Measurements from ENCODE around the gene ASGR2.
"Not testable (repeated sequence)": the region's sequence is repeated elsewhere in the genome, so short reads cannot be mapped to it uniquely, and the experiment has no call there.

ASGR2 gene

DNA sequence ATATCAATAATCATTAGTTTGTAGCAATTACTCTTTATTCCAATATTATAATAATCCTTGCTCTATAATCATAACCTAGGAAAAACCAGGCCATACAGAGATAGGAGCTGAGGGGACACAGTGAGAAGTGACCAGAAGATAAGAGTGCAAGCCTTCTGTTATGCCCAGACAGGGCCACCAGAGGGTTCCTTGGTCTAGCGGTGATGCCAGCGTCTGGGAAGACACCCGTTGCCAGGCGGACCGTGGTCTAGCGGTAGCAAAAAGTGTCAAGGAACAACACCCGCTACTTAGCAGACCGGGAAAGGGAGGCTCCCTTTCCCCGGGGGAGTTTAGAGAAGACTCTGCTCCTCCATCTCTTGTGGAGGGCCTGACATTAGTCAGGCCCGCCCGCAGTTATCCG, 11.8 kb upstream of the ASGR2 start:
- DNase-seq (ENCODE audit: low read depth, low spot score): not testable (repeated sequence)

DNA sequence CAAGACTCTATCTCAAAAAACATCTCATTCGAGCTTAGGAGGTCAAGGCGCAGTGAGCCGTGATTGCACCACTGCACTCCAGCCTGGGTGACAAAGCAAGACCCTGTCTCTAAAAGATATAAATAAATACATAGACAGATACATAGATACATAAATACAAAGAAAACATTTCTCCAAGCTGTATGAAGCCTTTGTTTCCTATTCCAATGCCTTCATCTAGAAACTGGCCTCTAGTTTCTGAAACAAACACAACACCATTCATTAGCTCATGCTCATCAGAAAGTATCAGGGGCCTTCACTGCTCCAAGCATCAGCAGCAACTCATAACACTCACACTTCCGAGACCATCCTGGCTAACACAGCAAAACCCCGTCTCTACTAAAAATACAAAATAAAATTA, 10.3 kb upstream of the ASGR2 start:
- no peak for DNase-seq (ENCODE audit: low read depth, low spot score)

DNA sequence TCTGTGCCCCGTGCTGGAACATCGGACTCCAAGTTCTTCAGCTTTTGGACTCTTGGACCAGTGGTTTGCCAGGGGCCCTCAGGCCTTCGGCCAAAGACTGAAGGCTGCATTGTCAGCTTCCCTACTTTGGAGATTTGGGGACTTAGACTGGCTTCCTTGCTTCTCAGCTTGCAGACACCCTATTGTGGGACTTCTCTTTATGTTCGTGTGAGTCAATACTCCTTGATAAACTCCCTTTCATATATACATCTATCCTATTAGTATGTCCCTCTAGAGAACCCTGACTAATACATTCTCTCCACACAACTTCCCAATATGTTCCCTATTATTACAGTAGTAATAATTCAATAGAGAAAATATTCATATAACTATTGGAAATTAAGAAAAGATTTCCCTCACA, 9.2 kb upstream of the ASGR2 start:
- no peak for DNase-seq (ENCODE audit: low read depth, low spot score)

DNA sequence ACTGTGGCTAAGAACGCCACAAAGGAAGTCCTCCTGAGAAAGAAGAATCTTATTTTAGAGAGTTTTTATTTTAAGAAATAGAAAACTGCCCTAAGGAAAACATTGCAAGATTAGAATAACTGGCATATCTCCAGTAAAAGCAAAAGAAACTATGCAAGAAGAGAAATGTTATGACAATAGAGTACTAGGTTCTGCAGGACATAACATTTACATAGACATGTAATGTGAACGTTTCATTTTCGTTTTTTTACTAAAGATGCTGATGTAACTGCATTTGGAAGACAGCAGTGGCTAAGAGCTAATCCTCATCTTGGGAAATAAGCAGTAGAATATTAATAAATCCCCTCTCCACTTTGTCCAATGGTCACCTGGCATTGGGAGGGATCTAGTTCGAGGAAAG, 7.8 kb upstream of the ASGR2 start:
- no peak for DNase-seq (ENCODE audit: low read depth, low spot score)

DNA sequence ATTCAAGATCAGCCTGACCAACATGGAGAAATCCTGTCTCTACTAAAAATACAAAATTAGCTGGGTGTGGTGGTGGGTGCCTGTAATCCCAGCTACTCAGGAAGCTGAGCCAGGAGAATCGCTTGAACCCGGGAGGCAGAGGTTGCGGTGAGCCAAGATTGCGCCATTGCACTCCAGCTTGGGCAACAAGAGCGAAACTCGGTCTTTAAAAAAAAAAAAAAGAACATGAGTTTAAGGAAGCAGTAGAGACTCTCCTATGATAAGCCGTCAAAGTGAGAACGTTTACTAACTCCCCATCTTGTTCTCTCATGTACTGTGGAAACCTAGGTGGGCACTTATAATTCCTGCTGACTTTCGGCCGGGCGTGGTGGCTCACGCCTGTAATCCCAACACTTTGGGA, 6.0 kb upstream of the ASGR2 start:
- DNase-seq (ENCODE audit: low read depth, low spot score): not testable (repeated sequence)

DNA sequence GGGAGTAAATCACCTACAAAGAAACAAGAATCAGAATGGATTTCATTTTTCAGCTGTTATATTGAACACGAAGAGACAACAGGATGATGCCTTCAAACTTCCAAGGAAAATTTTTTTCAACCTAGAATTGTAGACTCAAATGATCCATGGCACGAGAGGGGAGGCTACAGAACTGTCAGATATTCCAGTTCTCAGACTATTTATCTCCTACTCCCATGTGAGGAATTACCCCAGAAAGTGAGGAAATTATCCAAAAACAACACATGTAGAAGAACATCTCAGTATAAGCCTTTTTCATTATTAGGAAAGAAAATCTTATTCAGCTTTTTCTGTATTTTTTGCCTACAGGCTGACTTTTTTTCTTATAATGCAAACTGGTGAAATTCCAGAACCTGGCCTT, 5.5 kb upstream of the ASGR2 start:
- no peak for DNase-seq (ENCODE audit: low read depth, low spot score)

DNA sequence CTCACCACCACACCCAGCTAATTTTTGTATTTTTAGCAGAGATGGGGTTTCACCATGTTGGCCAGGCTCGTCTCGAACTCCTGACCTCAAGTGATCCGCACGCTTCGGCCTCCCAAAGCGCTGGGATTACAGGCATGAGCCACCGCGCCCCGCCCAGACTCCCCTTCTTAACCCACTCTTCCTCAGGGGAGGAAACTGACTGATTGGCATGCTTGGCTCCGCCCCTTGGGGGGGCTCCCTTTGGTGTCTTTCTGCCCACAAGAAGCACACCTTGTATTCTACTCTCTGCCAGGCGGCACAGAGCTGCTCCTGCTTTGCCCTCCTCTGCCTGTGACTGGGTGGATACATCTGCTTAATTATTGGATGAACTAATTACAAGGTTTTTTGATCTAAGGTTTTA, 4.7 kb upstream of the ASGR2 start:
- DNase-seq (ENCODE audit: low read depth, low spot score): no peak

DNA sequence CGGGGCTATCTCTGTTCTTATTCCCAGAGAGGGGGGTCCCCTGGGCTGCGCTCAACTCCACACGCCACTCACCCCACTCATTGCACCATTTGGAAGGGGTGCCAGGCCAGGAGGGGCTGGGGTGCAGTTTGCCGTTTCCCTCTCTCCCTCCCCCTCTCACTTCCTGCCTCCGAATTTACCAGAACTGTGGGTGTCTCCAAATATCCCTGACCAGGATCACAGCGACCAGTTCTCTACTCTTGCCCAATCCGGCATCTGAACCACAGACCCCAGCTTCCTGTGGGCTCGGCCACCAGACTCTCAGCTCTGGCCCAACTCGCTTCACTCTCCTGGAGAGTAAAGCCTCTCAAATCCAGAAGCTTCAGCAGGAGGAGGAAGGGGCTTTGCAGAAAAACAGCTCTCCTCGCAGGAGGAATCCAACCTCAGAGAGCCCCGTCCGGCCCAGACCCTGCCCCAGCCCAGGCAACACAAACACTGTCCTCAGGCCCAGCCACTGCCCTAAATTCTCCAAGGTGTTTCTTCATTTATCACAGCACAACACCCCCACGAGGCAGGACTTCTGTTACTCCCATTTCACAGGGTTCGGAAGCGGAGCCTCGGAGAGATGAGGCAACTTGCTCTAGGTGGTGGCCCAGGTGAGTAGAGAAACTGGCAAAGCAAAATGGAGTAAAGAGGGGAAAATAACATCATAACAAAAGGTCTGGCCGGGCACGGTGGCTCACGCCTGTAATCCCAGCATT, 423 bp upstream of the ASGR2 start:
- DNase-seq (ENCODE audit: low read depth, low spot score): no peak

DNA sequence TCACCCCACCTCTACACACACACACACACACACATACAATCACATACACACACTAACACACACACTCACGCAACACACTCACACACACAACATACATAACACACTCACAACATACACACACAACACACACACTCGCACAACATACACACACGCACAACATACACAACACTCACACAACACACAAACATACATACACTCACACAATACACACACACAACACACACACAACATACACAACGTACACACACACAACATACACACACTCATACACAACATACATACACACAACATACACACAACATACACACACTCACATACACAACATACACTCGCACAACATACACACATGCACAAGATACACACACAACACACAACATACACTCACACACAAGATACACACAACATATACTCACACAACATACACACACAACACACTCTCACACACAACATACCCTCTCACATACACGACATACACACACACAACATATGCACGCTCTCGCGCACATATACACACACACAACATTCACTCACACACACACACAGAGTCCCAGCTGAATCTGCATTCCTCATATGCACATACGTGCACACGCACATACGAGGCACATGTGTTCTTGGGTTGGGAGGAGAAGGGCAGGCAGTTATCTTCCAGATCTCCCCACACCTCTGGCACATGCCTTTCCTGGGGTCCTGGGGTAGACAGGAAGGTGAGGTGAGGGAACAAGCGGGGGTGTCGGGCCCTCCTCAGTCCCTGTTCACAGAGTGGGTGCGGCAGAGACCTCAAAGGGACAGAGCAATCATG, 1.1 kb downstream of the ASGR2 start:
- DNase-seq (ENCODE audit: low read depth, low spot score): no peak

DNA sequence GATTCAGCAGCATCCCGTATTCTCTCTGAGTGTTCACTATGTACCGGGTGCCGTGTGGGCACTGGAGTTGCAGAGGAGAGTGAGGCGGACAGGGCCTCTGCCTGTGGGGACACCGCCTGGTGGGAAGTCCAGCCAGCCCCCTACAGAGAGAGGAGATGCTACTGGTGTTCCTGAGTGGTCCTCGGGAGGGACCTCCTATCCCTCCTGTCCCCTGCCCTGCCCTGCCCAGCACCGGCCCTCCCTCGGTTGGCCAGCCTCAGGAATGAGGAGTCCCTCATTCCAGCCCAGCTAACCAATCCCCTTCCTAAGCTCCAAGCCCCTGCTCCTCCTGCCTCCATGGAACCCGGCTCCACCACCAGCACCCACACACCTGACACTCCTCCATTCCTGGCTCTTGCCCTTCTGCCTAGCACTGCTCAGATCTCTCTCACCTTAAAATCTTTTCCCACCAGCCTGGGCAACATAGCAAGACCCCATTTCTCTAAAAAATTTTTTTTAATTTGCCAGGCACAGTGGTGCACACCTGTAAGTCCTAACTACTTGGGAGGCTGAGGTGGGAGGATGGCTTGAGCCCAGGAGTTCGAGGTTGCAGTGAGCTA, 2.0 kb downstream of the ASGR2 start:
- no peak for DNase-seq (ENCODE audit: low read depth, low spot score)

DNA sequence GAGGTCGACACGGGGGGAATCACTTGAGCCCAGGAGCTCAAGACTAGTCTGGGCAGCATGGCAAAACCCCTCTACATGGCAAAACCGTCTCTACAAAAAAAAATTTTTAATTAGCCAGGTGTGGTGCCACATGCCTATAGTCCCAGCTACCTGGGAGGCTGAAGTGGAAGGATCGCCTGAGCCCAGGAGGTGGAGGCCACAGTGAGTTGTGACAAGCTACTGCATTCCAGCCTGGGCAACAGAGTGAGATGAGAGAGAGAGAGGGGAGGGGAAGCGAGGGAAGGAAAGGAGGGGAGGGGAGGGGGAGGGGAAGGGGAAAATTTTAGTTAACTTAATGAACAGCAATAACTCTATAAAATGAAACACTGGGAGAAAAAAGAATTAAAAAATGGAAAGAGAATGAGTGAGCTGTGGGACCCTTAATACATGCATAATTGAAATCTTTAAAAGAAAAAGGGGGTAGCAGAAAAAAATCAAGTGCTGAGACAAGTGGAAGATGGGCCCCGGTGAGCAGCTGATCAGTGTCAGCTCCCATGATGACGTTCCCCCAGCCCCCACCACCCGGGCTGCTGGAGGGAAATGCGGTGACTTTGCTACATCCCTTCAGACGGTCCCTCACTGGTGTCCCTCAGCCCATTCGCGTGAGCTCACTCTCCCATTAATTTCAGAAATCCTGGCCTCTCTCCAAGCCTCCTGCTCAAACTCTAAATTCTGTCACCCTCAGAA, 2.7 kb downstream of the ASGR2 start:
- DNase-seq (ENCODE audit: low read depth, low spot score): no peak

DNA sequence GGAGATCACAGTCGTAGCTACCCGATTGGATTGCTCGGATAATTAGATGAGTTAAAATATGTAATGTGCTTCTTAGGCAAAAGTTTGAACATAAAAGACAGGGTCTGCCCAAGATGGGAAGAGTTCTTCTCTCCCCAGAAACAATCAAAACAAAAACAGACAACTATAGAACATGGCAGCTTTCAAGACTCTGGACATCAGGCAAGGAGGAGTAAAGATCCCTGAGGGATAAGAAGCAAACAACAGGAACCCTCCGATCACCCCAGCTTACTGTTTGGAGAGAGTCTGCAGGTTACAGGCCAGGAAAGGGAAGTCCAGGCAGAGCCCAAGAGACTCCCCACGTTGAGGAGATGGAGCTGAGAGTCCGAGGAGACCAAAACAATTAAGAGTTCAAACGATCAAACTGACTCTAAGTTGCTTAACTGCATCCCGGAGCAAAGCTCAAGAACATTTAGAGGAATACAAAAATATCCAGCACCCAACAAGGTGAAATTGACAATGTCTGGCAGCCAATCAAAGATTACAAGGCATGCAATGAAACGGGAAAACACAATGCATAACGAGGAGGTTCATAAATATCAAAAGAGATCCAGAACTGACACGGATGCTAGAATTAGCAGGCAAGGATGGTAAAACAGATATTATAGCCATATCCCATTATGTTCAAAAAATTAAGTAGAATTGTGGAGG, 3.9 kb downstream of the ASGR2 start:
- no peak for DNase-seq (ENCODE audit: low read depth, low spot score)

DNA sequence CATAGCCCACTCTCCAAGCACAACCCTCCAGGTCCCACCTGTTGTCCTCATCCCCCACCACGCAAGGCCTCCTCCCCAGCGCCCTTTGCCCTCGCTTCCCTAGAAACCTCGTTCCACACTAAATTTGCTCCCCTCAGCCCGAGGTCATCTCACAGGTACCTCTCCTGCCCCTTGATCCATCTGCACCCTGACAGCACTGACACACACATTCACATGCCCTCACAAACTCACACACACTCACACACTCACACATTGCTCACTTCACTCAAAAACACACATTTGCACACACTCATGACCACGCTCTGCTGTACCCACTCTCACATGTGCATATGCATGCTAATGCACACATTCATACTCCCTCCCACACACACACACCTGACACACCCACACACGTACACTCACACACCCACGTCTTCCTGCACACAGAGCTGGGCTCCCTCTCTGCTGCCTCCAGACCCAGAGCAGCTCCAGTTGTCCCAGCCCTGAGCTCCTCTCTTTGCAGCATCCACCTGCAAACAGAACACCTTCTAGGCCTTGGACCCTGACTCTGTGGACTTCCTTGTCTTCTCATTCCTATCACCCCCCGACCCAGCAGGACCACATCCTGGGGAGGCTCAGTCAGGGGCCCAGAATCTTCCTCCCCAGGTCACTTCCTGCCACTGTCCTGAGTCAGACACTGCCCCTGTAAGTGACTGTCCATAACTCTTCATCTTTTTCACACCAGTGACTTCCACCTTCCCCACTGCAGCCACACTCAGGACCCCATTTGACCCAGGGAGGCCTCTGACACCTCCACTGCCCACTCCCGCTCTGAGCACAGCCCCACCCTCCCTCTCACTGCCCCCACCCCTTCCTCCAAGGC, 4.9 kb downstream of the ASGR2 start:
- no peak for DNase-seq (ENCODE audit: low read depth, low spot score)

DNA sequence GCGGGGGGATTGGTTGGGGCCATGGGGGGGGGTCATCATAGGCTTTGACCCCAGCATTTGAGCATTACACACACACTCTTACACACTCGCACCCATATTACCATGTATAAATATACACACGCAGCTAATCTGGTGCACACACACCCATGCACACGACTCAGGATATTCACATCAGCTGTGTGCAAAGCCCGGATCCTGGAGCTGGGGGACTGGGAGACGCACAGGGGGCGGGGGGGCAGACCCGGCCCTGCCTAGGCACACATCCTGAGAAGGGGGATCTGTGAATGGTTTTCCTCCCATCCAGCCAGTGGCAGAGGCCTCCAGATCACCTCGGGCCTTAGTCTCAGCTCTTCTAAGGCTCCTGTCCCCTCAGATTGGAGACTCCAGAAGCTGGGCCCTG, 5.6 kb downstream of the ASGR2 start:
- DNase-seq (ENCODE audit: low read depth, low spot score): no peak

DNA sequence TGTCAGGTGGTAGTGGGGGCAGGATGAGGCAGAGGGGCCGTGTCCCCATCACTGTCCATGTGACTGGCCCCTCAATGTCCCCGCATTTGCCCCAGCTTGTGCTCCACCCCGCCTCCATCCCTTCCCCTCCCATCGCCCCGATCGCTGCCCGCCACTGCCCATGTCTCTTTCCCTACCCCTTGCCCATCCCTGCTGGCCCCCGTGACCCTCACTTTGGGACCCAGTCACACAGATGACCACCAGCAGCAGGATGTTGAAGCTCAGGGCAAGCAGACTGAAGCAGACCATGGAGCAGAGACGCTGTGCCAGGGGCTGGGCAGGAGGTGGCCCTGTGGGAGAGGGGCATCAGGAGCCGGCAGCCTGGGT, 6.1 kb downstream of the ASGR2 start:
- DNase-seq (ENCODE audit: low read depth, low spot score): no peak

DNA sequence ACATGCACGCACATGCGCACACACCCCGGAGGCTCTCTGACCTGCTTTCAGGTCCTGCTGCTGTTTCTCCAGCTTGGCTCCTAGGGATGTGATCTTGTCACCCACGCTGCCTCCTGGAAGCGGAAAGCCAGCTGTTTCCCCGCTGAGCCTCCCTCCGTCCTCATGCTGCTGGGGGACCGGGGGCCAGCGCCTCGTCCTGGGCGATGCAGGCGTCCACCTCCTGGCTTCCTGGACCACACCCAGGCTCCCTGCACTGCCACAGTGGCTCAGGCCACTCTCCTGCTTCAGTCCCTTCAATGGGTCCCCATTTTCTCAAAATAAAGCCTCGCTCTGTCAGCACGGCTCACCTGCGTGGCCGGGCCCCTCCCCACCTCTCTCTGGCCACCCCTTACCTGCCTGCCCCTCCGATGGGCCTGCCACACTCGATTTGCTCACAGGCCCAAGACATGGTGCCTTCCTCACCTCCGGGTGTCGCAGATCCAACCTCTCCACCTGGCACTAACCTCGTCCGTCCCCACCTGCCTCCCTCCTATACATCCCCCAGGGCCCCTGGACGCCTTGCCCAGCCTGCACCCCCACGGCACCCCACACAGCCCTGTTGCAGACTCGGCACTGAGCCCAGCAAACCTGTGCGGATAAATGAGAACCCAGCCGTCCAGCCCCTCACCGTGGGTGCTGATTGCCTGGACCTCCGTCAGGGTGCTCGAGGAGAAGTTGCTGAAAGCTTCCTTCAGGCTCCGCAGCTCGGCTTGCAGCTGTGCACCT, 6.6 kb downstream of the ASGR2 start:
- DNase-seq (ENCODE audit: low read depth, low spot score): no peak

DNA sequence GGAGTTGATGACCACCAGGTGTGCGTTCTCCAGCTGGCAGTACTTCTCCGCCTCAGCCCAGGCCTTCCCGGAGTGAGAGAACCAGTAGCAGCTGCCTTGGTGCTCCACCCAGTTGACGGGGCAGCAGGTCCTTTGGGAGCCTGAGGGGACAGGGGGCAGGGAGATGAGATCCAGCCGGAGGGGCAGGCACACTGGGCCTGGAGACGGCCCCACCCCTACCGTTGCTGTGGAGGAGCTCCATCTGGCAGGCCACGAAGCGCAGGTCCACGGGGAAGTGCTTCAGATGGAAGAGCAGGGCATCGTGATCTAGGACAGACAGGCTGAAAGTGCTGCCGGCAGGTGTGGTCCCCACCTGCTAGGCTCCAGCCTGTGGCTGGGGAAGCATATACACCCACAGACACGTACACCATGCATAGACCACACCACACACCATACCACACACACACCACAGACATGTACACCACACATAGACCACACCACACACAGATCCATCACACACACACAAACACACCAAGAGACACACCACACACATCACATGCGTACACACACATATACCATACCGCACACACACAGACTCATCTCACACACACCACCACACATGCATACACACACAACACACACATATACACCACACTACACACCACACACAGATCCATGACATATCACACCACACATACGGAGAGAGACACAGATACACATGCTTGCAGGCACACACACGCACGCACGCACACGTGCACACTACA, 7.4 kb downstream of the ASGR2 start:
- DNase-seq (ENCODE audit: low read depth, low spot score): no peak

DNA sequence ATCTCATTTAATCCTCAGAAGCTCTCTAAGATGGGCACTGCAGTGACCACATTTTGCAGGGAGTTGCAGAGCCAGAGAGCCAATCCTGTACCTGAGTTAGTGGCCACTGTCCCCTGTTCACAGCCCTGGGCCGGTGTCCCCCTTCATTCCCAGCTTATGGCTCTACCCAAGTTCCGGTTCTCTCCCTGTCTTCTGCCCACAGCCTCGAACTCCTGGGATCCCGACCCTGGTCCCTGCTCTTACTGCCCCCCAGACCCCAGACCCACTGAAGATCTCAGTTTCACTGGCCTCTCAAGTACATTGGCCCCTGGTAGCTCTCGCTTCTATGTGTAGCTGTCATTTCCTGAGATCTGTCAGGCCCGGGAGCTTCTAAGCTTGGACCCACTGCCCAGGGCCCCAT, 12.2 kb downstream of the ASGR2 start:
- DNase-seq (ENCODE audit: low read depth, low spot score): no peak

DNA sequence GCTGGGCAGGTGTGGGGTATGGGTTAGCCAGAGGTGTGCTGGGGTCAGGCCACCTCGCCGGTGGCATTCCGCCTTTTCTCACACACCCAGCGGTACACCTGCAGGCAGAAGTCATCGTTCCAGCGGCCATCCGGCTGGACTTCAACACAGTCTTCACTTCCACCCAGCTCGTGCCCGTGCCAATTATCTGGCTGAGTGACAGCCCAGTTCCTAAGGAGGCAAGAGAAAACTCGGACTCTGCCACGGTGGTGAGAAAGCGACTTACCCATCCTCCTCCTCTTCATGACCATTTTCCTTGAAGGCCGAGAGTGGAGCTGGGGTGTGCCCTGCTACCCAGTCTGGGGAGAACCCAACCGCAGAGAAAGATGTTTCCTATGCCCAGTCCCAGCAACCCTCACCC, 13.1 kb downstream of the ASGR2 start:
- DNase-seq (ENCODE audit: low read depth, low spot score): no peak
